ENCODE results near the gene SLC22A2. TPM values are rescaled to one million over a fixed set of nuclear protein-coding genes. Genes with fewer than 3 reads are reported as not detected.

Gene SLC22A2
- total and polyA plus RNA-seq, 4 donors: not detected

- WGBS: 86% methylated on average over 4 of the region's 4 CpGs
- no peak for DNase-seq (ENCODE audit: low spot score)
- H3K36me3 ChIP-seq (ENCODE audit: control insufficient read depth in 4 of 4, insufficient read depth in 3 of 4, low read depth in 1 of 4, low read length in 3 of 4): no peaks in the 10 kb centered on the region
- no peak overlapping the region for H3K9ac ChIP-seq (ENCODE audit: low read depth in 1 of 2, low read length in 2 of 2)
- peaks cover 0 to 5% (median 1%) of the 10 kb centered on the region in 4 donors for H3K4me1 ChIP-seq (ENCODE audit: control insufficient read depth in 4 of 4, insufficient read depth in 4 of 4, low read length in 3 of 4)
- no peak overlapping the region for H3K4me3 ChIP-seq (ENCODE audit: low read depth in 1 of 3, low read length in 3 of 3)
- no peaks in the 10 kb centered on the region for H3K27me3 ChIP-seq (ENCODE audit: control insufficient read depth in 4 of 4, insufficient read depth in 4 of 4, low read length in 3 of 4)
- H3K27ac ChIP-seq (ENCODE audit: low read depth in 1 of 2, low read length in 2 of 2): no peak overlapping the region
- TF ChIP-seq CTCF (IDR thresholded peaks at IDR 0.05; ENCODE audit: low read depth, low read length, missing input control) (no peak), YY1 (IDR thresholded peaks at IDR 0.05) (no peak), ATF3 (IDR thresholded peaks at IDR 0.05) (no peak), RXRA (IDR thresholded peaks at IDR 0.05) (no peak), JUND (IDR thresholded peaks at IDR 0.05) (no peak), TAF1 (conservative IDR thresholded peaks at IDR 0.05) (no peak), ZBTB33 (IDR thresholded peaks at IDR 0.05) (no peak)
- no peaks in the 10 kb centered on the region for H3K9me3 ChIP-seq (ENCODE audit: control insufficient read depth in 4 of 4, low read length in 3 of 4)
Measured at GRCh38 chr6:160222491-160222890, 36.1 kb downstream of the SLC22A2 start.

- peaks cover 0 to 5% (median 1%) of the 10 kb centered on the region in 4 donors for H3K4me1 ChIP-seq (ENCODE audit: control insufficient read depth in 4 of 4, insufficient read depth in 4 of 4, low read length in 3 of 4)
- no peak for TF ChIP-seq GABPA (IDR thresholded peaks at IDR 0.05 in 1 of 2, conservative IDR thresholded peaks at IDR 0.05 in 1 of 2)
- TF ChIP-seq RXRA (IDR thresholded peaks at IDR 0.05): no peak
- no peak for TF ChIP-seq ZBTB33 (IDR thresholded peaks at IDR 0.05)
- no peak for TF ChIP-seq MAX (IDR thresholded peaks at IDR 0.05)
- TF ChIP-seq FOXA1 (IDR thresholded peaks at IDR 0.05): no peak
- TF ChIP-seq NR2F2 (IDR thresholded peaks at IDR 0.05): no peak
- TF ChIP-seq EGR1 (IDR thresholded peaks at IDR 0.05; ENCODE audit: low read depth in 2 of 2): no peak
- TF ChIP-seq SP1 (IDR thresholded peaks at IDR 0.05): no peak
- TF ChIP-seq RAD21 (IDR thresholded peaks at IDR 0.05): no peak
- TF ChIP-seq FOXA2 (IDR thresholded peaks at IDR 0.05): no peak
- no peak for TF ChIP-seq HNF4G (IDR thresholded peaks at IDR 0.05)
- 84% methylated on average over 1 of the region's 1 CpG for WGBS
- no peak overlapping the region for H3K4me3 ChIP-seq (ENCODE audit: low read depth in 1 of 3, low read length in 3 of 3)
- no peaks in the 10 kb centered on the region for H3K27me3 ChIP-seq (ENCODE audit: control insufficient read depth in 4 of 4, insufficient read depth in 4 of 4, low read length in 3 of 4)
- H3K9ac ChIP-seq (ENCODE audit: low read depth in 1 of 2, low read length in 2 of 2): no peak overlapping the region
- H3K9me3 ChIP-seq (ENCODE audit: control insufficient read depth in 4 of 4, low read length in 3 of 4): no peaks in the 10 kb centered on the region
- no peaks in the 10 kb centered on the region for H3K36me3 ChIP-seq (ENCODE audit: control insufficient read depth in 4 of 4, insufficient read depth in 3 of 4, low read depth in 1 of 4, low read length in 3 of 4)
- DNase-seq (ENCODE audit: low spot score): no peak
- no peak overlapping the region for H3K27ac ChIP-seq (ENCODE audit: low read depth in 1 of 2, low read length in 2 of 2)
Measured at GRCh38 chr6:160221918-160222317, 36.7 kb downstream of the SLC22A2 start.

Measured in liver (tissue), 9 donors.